Neural cell (in vitro differentiated cells): ENCODE results near the gene SPSB3. TPM values are rescaled to one million over a fixed set of nuclear protein-coding genes. Genes with fewer than 3 reads are reported as not detected.
A peak's percentile ranks its signal among the peaks of the same experiment; 100 is the strongest.

Experiments
- H2AFZ ChIP-seq: fragments of 200-600, 300-800 bp; sonication (generic), shearing (Covaris generic); 2 replicates; pipeline ENCODE4 v1.6.0; 2014; ENCODE audit warnings: low read depth, mild to moderate bottlenecking, antibody characterized with exemption, low read length, moderate library complexity
- H3F3A ChIP-seq: fragments of 200-600 bp; shearing (Covaris generic); 2 replicates; pipeline ENCODE4 v1.6.1; 2016; ENCODE audit warnings: mild to moderate bottlenecking, moderate library complexity, mixed read lengths, antibody characterized with exemption, low read length; ENCODE audit not compliant: insufficient read depth, poor library complexity, severe bottlenecking
- H3K27ac ChIP-seq: fragments of 200-600, 300-800 bp; sonication (generic), shearing (Covaris generic); 2 replicates; pipeline ENCODE4 v1.5.1; 2014; ENCODE audit warnings: mild to moderate bottlenecking, low read length, moderate library complexity
- H3K27me3 ChIP-seq: fragments of 300-800, 200-600 bp; sonication (generic), shearing (Covaris generic); 2 replicates; pipeline ENCODE4 v1.6.0; 2014; ENCODE audit warnings: mild to moderate bottlenecking, low read depth, low read length, moderate library complexity; ENCODE audit not compliant: insufficient read depth
- H3K36me3 ChIP-seq: fragments of 300-800, 200-600 bp; sonication (generic), shearing (Covaris generic); 2 replicates; pipeline ENCODE4 v1.5.1; 2014; ENCODE audit warnings: mild to moderate bottlenecking, antibody characterized with exemption, low read length, moderate library complexity; ENCODE audit not compliant: insufficient read depth
- H3K4me2 ChIP-seq: fragments of 300-800, 200-600 bp; sonication (generic), shearing (Covaris generic); 2 replicates; pipeline ENCODE4 v1.6.0; 2014; ENCODE audit warnings: mild to moderate bottlenecking, low read length
- H3K4me3 ChIP-seq: fragments of 300-800, 200-600 bp; sonication (generic), shearing (Covaris generic); 2 replicates; pipeline ENCODE4 v1.5.1; 2014; ENCODE audit warnings: mild to moderate bottlenecking, low read length, moderate library complexity
- H3K79me2 ChIP-seq: fragments of 200-600 bp; shearing (Covaris generic); replicated peaks from 2 replicates; pipeline ENCODE4 v1.6.0; 2014; ENCODE audit warnings: mild to moderate bottlenecking, low read length, moderate library complexity; ENCODE audit not compliant: insufficient read depth
- H3K9ac ChIP-seq: fragments of 300-800, 200-600 bp; sonication (generic), shearing (Covaris generic); 2 replicates; pipeline ENCODE4 v1.6.1; 2016; ENCODE audit warnings: mild to moderate bottlenecking, low read length, mixed read lengths
- H3K9me2 ChIP-seq: fragments of 200-600 bp; shearing (Covaris generic); 2 replicates; pipeline ENCODE4 v1.6.1; 2016; ENCODE audit warnings: mild to moderate bottlenecking, low read length, mixed read lengths; ENCODE audit not compliant: insufficient read depth
- H3K9me3 ChIP-seq: fragments of 200-600, 300-800 bp; sonication (generic), shearing (Covaris generic); 2 replicates; pipeline ENCODE4 v1.6.1; 2016; ENCODE audit warnings: mild to moderate bottlenecking, mixed run types, low read length, moderate library complexity, mixed read lengths
- H4K20me1 ChIP-seq: fragments of 200-600 bp; shearing (Covaris generic); 2 replicates; pipeline ENCODE4 v1.6.1; 2016; ENCODE audit warnings: mild to moderate bottlenecking, mixed run types; ENCODE audit not compliant: insufficient read depth
- EP300 ChIP-seq: fragments of 450-650 bp; conservative IDR thresholded peaks from 2 replicates; pipeline ENCODE4 v1.6.1; 2014; ENCODE audit warnings: antibody characterized with exemption, mild to moderate bottlenecking, moderate library complexity; ENCODE audit not compliant: poor library complexity, severe bottlenecking
- EZH2 ChIP-seq: fragments of 200-600, 300-800 bp; shearing (Covaris generic), sonication (generic); IDR thresholded peaks from 2 replicates; pipeline ENCODE4 v1.6.1; 2014; ENCODE audit warnings: antibody characterized with exemption, low read length, borderline replicate concordance, mild to moderate bottlenecking; ENCODE audit not compliant: insufficient read depth, poor library complexity, severe bottlenecking
- MXI1 ChIP-seq: fragments of 450-650 bp; conservative IDR thresholded peaks from 2 replicates; pipeline ENCODE4 v1.6.1; 2014; ENCODE audit warnings: antibody characterized with exemption, mild to moderate bottlenecking; ENCODE audit not compliant: poor library complexity, severe bottlenecking
- POLR2AphosphoS5 ChIP-seq: IDR thresholded peaks from 2 replicates; pipeline ENCODE4 v1.6.1; 2012
- RAD21 ChIP-seq: fragments of 450-650 bp; conservative IDR thresholded peaks from 2 replicates; pipeline ENCODE4 v1.6.1; 2014; ENCODE audit warnings: antibody characterized with exemption, mild to moderate bottlenecking, moderate library complexity
- SMC3 ChIP-seq: fragments of 450-650 bp; conservative IDR thresholded peaks from 2 replicates; pipeline ENCODE4 v1.6.1; 2014; ENCODE audit warnings: antibody characterized with exemption, mild to moderate bottlenecking, moderate library complexity; ENCODE audit not compliant: poor library complexity
- TAF1 ChIP-seq: IDR thresholded peaks from 2 replicates; pipeline ENCODE4 v1.6.1; 2012; ENCODE audit warnings: low read depth
- polyA plus RNA-seq: library from polyadenylated mRNA; depleted of rRNA; stranded (reverse); fragments of >200 nt; gene quantifications from 2 replicates; pipeline ENCODE4 v1.2.3, GENCODE V29; 2014
- TF ChIP-seq, protein P1 (sequence below): fragments of 450-650 bp; IDR thresholded peaks from 2 replicates; pipeline ENCODE4 v1.5.1; 2014; ENCODE audit warnings: antibody characterized with exemption, mild to moderate bottlenecking, moderate library complexity; ENCODE audit not compliant: poor library complexity, severe bottlenecking
- TF ChIP-seq, protein P2 (sequence below): IDR thresholded peaks from 2 replicates; pipeline ENCODE4 v1.6.1; 2012; ENCODE audit warnings: borderline replicate concordance

Gene SPSB3
- polyA plus RNA-seq, 1 donor from 2014 or later = 315 TPM

DNA sequence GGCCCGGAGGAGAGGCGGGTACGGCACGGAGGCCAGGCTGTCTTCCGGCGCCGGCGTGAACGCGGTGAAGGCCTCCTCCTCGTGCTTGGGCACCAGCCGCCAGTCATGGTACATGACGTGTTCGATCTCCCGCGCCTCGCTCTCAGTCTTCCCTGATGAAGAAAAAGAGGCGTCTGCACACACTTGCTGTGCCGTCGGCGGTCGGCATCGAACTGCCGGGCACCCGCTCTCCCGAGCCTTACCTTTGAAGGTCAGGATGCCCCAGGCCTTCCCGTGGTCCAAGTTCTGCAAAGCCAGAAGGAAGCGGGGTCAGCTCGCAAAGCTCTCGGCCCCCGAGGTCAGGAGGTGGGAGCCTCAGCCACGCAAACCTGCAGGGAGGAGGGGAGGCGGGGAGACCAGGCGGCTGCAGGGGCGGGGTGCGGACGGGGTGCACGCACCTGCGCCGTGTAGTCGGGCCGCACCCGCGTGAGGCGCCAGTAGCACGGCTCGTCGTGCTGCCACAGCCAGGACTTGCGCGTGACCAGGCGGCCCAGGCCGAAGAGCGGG is 9.9 kb downstream of the SPSB3 start, which contains the start of gene EME2:
Gene EME2, plus strand, starts transcription at position 449 of the 546 bp plus-strand sequence. CDS start 418 bp downstream, outside the sequence.
- TF ChIP-seq TAF1 (no peak), MXI1 (no peak), SMC3 (no peak), POLR2AphosphoS5 (no peak)
- TF ChIP-seq, protein P1, sequence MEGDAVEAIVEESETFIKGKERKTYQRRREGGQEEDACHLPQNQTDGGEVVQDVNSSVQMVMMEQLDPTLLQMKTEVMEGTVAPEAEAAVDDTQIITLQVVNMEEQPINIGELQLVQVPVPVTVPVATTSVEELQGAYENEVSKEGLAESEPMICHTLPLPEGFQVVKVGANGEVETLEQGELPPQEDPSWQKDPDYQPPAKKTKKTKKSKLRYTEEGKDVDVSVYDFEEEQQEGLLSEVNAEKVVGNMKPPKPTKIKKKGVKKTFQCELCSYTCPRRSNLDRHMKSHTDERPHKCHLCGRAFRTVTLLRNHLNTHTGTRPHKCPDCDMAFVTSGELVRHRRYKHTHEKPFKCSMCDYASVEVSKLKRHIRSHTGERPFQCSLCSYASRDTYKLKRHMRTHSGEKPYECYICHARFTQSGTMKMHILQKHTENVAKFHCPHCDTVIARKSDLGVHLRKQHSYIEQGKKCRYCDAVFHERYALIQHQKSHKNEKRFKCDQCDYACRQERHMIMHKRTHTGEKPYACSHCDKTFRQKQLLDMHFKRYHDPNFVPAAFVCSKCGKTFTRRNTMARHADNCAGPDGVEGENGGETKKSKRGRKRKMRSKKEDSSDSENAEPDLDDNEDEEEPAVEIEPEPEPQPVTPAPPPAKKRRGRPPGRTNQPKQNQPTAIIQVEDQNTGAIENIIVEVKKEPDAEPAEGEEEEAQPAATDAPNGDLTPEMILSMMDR = no peak
- TF ChIP-seq, protein P2, sequence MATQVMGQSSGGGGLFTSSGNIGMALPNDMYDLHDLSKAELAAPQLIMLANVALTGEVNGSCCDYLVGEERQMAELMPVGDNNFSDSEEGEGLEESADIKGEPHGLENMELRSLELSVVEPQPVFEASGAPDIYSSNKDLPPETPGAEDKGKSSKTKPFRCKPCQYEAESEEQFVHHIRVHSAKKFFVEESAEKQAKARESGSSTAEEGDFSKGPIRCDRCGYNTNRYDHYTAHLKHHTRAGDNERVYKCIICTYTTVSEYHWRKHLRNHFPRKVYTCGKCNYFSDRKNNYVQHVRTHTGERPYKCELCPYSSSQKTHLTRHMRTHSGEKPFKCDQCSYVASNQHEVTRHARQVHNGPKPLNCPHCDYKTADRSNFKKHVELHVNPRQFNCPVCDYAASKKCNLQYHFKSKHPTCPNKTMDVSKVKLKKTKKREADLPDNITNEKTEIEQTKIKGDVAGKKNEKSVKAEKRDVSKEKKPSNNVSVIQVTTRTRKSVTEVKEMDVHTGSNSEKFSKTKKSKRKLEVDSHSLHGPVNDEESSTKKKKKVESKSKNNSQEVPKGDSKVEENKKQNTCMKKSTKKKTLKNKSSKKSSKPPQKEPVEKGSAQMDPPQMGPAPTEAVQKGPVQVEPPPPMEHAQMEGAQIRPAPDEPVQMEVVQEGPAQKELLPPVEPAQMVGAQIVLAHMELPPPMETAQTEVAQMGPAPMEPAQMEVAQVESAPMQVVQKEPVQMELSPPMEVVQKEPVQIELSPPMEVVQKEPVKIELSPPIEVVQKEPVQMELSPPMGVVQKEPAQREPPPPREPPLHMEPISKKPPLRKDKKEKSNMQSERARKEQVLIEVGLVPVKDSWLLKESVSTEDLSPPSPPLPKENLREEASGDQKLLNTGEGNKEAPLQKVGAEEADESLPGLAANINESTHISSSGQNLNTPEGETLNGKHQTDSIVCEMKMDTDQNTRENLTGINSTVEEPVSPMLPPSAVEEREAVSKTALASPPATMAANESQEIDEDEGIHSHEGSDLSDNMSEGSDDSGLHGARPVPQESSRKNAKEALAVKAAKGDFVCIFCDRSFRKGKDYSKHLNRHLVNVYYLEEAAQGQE = no peak
- H3K36me3 ChIP-seq = no peaks in the 10 kb centered on the region
- no peaks in the 10 kb centered on the region for H3F3A ChIP-seq
- peak within 1 kb of the TSS; percentile 8 for H2AFZ ChIP-seq
- no peaks in the 10 kb centered on the region for H3K9me3 ChIP-seq
- peak within 1 kb of the TSS; percentile 98 for H3K4me3 ChIP-seq
- H4K20me1 ChIP-seq = no peaks in the 10 kb centered on the region
- H3K27ac ChIP-seq = peak within 1 kb of the TSS; percentile 74
- peaks cover 9% of the 10 kb centered on the region for H3K79me2 ChIP-seq
- H3K4me2 ChIP-seq = peak within 1 kb of the TSS; percentile 93
- H3K9ac ChIP-seq = peak within 1 kb of the TSS; percentile 84
- H3K27me3 ChIP-seq = no peaks in the 10 kb centered on the region
- H3K9me2 ChIP-seq = no peaks in the 10 kb centered on the region

- Histone ChIP-seq H3K27ac (peak overlapping the region; percentile 74), H2AFZ (no peak overlapping the region), H3K9ac (peak overlapping the region; percentile 84)
These were observed 10.5 kb downstream of the SPSB3 start for GRCh38 chr16:1771864-1772361.

More at GRCh38 chr16:1771864-1772361, 10.5 kb downstream of the SPSB3 start:
- peak overlapping the region; percentile 98 for H3K4me3 ChIP-seq
- no peaks in the 10 kb centered on the region for H3K9me2 ChIP-seq
- no peaks in the 10 kb centered on the region for H3K27me3 ChIP-seq
- peaks cover 9% of the 10 kb centered on the region for H3K79me2 ChIP-seq
- TF ChIP-seq TAF1 = no peak
- no peak for TF ChIP-seq POLR2AphosphoS5
- TF ChIP-seq SMC3 = no peak
- no peak for TF ChIP-seq EZH2
- no peak for TF ChIP-seq RAD21
- TF ChIP-seq, protein P1 = no peak
- TF ChIP-seq, protein P2 = no peak
- TF ChIP-seq EP300 = no peak
- TF ChIP-seq MXI1 = no peak
- H3K4me2 ChIP-seq = peak overlapping the region; percentile 93
- no peaks in the 10 kb centered on the region for H3F3A ChIP-seq
- no peaks in the 10 kb centered on the region for H3K36me3 ChIP-seq
- H4K20me1 ChIP-seq = no peaks in the 10 kb centered on the region
- H3K9me3 ChIP-seq = no peaks in the 10 kb centered on the region
